ENCODE measurements around the gene RLN3.

RLN3 gene

DNA sequence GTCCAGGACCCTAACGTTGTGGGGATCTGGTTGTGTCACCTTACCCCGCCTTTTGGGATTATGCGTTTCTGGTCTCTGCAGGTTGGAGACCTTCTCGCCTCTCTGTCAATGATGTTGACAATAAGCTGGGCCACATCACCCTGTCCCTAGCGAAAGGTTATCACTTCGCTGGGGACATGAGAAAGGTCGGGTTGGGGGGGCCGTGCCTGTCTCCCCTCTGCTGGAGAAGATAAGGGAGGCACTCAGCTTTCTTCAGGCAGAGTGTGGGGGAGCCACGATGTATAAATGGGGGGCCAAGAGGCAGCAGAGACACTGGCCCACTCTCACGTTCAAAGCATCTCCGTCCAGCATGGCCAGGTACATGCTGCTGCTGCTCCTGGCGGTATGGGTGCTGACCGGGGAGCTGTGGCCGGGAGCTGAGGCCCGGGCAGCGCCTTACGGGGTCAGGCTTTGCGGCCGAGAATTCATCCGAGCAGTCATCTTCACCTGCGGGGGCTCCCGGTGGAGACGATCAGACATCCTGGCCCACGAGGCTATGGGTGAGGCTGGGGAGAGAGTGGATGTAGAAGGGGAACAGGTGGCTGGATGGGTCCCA, at the start of gene RLN3:
Gene RLN3, plus strand, starts transcription at position 293 of the 595 bp plus-strand sequence. Its CDS starts 57 bp downstream, at position 350.
- no peak for DNase-seq

GRCh38 chr19:13978351-13979243, 49.4 kb upstream of the RLN3 start:
- DNase-seq: peak in 1 of 2 donors; percentile 58

DNA sequence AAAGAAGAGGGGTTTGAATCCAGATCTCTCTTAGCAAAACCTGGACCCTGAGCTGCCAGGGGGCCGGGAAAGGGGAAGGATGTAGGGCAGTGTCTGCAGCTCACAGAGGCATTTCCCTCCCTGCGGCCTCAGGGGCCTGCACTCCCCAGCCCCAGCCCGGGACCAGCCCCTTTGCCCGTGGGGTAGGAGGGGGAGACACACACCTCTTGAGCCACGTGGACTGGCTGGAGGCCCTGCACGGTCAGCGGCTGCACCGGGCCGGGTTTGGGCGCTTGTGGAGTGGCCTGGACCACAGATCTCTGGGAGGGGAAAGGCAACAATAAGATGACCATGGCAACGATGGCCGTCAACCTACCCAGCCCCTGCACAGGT, 48.7 kb upstream of the RLN3 start:
- DNase-seq: no peak

DNA sequence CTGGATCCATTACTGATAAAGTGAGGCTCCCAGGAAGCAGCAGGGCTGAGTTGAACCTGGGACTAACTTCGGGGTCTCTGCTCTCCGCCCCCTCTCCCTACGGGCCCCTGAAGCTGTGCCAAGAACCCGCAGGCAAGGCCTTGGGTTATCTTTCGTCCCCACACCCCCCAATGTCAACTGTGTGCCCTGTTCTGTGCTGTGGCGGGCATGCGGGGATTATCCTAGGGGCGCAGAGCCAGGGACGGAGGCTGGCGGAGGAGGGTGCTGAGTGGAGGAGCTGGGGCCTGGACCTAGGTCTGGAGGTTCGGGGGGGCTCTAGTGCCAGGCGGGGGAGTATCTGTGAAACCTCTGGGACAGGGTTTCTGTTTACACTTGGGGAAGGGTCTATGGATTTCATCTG, 48.3 kb upstream of the RLN3 start:
- no peak for DNase-seq

DNA sequence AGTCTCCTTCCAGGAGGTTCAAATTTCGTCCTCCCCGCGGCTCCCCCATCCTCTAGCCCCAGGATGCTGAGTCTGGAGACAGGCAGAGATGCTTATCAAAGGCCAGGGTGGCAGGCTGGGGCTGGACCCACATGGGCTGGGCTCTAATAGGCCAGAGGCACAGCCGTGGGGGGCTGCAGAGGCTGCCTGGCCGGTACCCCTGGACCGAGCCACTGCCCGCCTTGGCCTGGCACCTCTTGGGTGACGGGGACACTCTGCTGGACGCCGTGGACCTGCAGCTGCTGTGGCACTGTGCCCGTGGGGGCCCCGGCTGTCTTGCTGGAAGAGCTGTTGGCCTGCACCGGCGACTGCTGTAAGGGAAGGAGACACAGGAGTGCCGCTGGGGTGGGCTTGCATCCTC, 47.6 kb upstream of the RLN3 start:
- DNase-seq: no peak

- no peak for DNase-seq
These were observed 46.9 kb upstream of the RLN3 start for GRCh38 chr19:13981021-13981420.

GRCh38 chr19:13981467-13981866, 46.5 kb upstream of the RLN3 start:
- no peak for DNase-seq

GRCh38 chr19:13981988-13982501, 45.9 kb upstream of the RLN3 start:
- DNase-seq: no peak

GRCh38 chr19:13982773-13983172, 45.2 kb upstream of the RLN3 start:
- DNase-seq: no peak

GRCh38 chr19:13983213-13983889, 44.6 kb upstream of the RLN3 start:
- no peak for DNase-seq

GRCh38 chr19:13984186-13984585, 43.8 kb upstream of the RLN3 start:
- DNase-seq: no peak

- DNase-seq: peak in 1 of 2 donors; percentile 34
These were observed 42.8 kb upstream of the RLN3 start for GRCh38 chr19:13984875-13985741.

DNA sequence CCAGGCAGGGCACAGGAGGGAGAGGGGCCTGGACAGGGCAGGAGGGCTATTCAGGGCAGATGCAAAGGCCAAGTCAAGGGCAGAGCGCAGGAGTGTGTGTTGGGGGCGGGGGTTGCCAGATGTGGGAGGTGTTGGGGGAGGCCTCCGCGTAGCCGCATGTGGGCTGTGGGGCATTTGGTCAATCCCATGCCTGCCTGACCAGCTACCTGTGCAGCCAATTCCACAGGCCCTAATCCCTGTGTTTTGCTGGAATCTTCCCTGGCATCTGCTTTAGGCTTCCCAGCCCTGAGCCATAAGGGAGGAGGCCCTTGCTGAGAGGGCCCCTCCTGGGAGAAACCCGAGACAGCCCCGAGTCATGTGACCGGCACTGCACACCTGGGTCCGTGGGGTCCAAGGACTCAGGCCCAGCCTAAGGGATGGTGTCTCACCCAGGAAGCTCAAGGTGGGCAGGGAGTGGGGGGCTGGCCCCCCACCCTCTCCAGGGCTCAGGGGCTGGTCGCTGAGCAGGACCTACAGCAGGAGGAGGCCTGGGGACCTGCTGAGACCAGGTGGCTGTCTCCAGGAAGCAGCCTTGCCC, 42.1 kb upstream of the RLN3 start:
- DNase-seq: peak; percentile 36 to 37

- DNase-seq: peak; percentile 98
These were observed 41.5 kb upstream of the RLN3 start for GRCh38 chr19:13986348-13986904.

DNA sequence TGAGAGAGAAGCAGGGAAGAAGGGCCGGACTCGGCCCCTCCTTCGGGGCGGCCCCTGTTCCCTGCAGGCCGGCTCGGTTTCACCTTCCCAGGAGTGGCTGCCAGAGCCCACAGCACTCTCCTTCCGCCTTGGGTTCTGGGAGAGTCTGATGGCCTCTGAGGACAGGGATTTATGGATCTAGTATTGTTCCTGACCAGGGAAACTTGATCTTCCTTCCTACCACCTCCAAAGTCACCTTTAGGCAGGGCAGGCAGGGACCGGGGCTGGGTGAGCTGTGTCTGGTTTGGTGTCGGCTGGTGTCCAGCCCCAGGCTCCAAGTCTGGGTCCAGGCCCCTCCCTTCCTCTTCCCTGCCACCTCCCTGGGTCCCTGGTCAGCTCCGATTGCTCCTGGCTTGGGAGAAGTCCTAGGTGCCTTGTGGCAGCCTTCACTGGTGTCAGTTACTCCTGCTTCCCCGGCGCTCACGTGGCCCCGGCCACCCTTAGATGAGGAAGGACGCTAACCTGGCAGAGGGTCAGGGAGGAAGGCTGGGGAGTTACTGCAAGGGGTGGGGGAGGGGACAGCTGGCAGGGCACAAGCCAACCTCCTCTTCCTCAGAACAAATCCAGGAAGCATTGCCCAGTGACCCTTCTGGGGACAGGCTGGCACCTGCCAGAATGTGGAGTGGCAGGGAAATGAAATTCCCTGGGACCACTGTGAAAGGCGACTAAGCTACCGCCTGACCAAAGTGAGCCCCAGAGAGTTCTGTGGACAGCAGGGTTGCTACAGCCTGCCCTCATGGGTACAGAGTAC, 40.7 kb upstream of the RLN3 start:
- DNase-seq: no peak

DNA sequence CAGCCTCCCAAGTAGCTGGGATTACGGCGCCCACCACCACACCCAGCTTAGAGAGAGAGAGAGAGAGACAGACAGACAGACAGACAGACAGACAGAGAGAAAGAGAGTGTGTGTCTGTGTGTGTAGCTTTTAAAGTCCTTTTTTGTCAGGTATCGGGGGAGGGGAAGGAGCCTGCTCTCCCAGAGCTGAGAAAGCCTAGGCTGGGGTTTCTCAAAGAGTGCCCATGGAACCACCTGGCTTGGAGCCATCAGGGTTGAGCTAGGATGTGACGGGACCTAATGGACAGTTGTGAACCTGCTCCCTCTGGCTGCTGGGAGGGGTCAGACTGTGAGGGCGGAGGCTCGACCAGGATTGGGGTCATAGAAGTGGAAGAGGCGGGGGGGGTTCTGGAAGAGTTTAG, 38.5 kb upstream of the RLN3 start:
- DNase-seq: no peak

DNA sequence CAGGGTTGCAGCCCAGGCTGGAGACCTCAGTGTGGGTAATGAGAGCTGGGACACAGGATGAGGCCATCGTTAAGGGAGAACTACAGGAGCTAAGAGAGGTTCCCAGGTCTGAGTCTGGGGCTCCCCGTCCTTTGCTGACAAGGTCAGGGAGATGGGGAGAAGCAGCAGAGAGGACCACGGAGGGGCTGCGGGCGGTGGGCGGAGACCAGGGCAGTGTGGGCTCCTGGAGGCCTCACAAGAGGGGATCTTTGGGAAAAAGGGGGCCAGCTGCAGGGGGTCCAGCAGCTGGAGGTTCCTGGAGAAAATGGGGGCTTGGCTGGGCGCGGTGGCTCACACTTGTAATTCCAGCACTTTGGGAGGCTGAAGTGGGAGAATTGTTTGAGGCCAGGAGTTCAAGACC, 37.9 kb upstream of the RLN3 start:
- no peak for DNase-seq

- no peak for DNase-seq
These were observed 35.9 kb upstream of the RLN3 start for GRCh38 chr19:13992025-13992424.

GRCh38 chr19:13993590-13994300, 34.2 kb upstream of the RLN3 start:
- no peak for DNase-seq

- no peak for DNase-seq
These were observed 32.8 kb upstream of the RLN3 start for GRCh38 chr19:13995017-13995728.
